Measurements from ENCODE around the gene CEP128.

Gene CEP128

GRCh38 chr14:80465546-80466220 is 475.9 kb downstream of the CEP128 start:
- H3K4me3 ChIP-seq (ENCODE audit: low read depth, low read length): no peak overlapping the region
- no peak for TF ChIP-seq CTCF (IDR thresholded peaks at IDR 0.05; ENCODE audit: low read depth, low read length)

- no peak for TF ChIP-seq CTCF (IDR thresholded peaks at IDR 0.05; ENCODE audit: low read depth, low read length)
- H3K4me3 ChIP-seq (ENCODE audit: low read depth, low read length): no peak overlapping the region
Measured at GRCh38 chr14:80464531-80465149, 476.9 kb downstream of the CEP128 start.

- H3K4me3 ChIP-seq (ENCODE audit: low read depth, low read length): no peak overlapping the region
- TF ChIP-seq CTCF (IDR thresholded peaks at IDR 0.05; ENCODE audit: low read depth, low read length): no peak
Measured at GRCh38 chr14:80456209-80456608, 485.3 kb downstream of the CEP128 start.

GRCh38 chr14:80455031-80455430 is 486.5 kb downstream of the CEP128 start:
- TF ChIP-seq CTCF (IDR thresholded peaks at IDR 0.05; ENCODE audit: low read depth, low read length): no peak
- no peak overlapping the region for H3K4me3 ChIP-seq (ENCODE audit: low read depth, low read length)

GRCh38 chr14:80448267-80448666 is 493.3 kb downstream of the CEP128 start:
- TF ChIP-seq CTCF (IDR thresholded peaks at IDR 0.05; ENCODE audit: low read depth, low read length): no peak
- no peak overlapping the region for H3K4me3 ChIP-seq (ENCODE audit: low read depth, low read length)

GRCh38 chr14:80447392-80447791 is 494.1 kb downstream of the CEP128 start:
- no peak overlapping the region for H3K4me3 ChIP-seq (ENCODE audit: low read depth, low read length)
- TF ChIP-seq CTCF (IDR thresholded peaks at IDR 0.05; ENCODE audit: low read depth, low read length): no peak
